GM12891 (cell line): ENCODE results near the gene IMMP2L.

Source experiments
- POLR2A ChIP-seq: IDR thresholded peaks from 2 replicates; pipeline ENCODE4 v1.6.1; 2011; ENCODE audit warnings: low read depth, low read length, control low read depth
- POLR2AphosphoS5 ChIP-seq: IDR thresholded peaks from 2 replicates; pipeline ENCODE4 v1.6.1; 2011; ENCODE audit warnings: low read depth, low read length, control low read depth

DNA sequence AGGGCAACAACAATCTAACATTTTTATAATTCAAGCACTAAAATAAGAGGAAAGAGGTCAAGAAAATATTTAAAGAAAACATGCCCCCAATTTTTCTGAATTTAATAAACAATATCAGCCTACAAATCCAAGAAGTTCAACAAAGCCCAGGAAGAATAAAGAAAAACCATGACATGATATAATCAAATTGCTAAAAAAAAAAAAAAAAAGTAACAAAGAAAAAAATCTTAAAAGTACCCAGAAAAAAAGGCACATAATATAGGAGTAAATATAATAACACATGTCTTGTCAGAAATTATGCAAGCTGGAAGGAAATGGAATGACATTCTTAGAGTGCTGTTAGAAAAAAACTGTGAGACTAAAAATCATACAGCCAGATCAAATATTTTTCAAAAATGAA is 151.4 kb downstream of the IMMP2L start:
- no peak for TF ChIP-seq POLR2A
- TF ChIP-seq POLR2AphosphoS5: no peak
